Measurements from ENCODE around the gene MED15.
"Not testable (repeated sequence)": the region's sequence is repeated elsewhere in the genome, so short reads cannot be mapped to it uniquely, and the experiment has no call there.

MED15 gene

DNA sequence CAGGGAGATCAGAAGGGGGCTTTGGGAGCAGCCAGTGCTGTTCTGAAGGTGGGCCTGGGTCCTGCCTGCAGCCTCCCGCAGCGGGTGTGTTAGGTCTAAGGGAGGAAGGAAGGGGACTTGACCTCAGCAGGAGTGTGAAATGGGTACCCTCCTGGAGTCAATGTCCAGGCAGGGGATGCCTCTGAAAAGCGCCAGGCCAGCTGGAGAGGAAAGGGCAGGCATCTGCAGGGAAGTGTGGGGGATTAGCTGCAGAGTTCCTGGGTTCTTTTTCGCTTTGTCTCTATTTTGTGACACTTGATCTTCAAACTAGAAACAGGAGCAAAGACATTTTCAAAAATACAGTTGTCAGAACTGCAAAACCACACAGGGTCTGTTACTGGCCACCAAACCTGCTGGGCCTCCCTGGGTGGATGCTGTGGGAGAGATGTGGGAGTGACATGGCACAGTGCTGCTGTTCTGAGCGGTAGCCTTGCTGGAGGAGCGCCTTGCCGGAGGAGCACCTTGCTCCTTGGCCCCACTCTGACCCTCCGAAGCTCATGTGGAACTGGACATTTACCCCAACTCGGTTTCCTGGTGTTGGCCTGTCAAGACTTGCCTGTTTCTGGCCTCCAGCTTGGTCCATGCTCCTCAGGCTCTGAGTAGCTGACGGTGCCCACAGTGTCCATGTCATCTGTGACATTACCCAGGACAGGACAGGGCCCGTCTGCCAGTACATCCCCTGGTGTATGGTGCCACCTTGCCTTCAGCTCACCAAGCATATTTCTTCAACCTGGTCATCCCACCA, 25.9 kb downstream of the MED15 start:
- DNase-seq = no peak

GRCh38 chr22:20533879-20534265, 26.5 kb downstream of the MED15 start:
- no peak for DNase-seq

GRCh38 chr22:20536590-20537324, 29.3 kb downstream of the MED15 start:
- no peak for DNase-seq

DNA sequence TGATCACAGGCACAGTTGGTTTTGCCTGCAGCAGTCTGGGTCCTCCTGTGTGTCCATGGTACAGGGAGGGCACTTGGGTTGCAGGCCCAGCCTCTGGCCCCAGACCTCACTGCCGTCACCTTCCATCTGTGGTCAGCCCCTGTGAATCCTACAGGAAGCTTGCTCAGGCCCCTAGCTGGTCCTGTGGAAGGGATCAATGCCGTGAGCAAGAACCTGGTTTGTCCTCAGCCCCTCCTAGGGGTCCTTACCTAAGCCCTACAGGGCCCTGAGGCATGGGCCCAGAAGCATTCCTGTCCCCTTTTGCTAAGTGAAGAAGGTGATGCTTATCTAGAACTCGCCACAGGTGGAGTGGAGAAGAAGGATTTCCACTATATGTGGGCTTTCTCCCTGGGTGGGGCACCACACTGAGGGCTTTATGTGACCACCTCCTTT, 29.9 kb downstream of the MED15 start:
- no peak for DNase-seq

GRCh38 chr22:20537983-20538382, 30.6 kb downstream of the MED15 start:
- no peak for DNase-seq

DNA sequence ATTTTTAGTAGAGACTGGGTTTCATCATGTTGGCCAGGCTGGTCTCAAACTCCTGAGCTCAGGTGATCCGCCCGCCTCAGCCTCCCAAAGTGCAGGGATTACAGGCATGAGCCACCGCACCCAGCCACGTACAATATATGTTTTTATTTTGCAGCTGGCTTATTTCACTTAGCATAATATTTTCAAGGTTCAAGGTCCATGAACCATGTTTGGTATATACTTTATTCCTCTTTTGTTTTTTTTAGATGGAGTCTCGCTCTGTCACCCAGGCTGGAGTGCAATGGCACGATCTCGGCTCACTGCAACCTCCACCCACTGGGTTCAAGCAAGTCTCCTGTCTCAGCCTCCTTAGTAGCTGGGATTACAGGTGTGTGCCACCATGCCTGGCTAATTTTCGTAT, 31.5 kb downstream of the MED15 start:
- not testable (repeated sequence) for DNase-seq

GRCh38 chr22:20542055-20542454, 34.6 kb downstream of the MED15 start:
- DNase-seq = no peak

- DNase-seq = no peak
Observed at GRCh38 chr22:20542736-20543135, 35.3 kb downstream of the MED15 start.

GRCh38 chr22:20545318-20545634, 37.9 kb downstream of the MED15 start:
- DNase-seq = not testable (repeated sequence)

DNA sequence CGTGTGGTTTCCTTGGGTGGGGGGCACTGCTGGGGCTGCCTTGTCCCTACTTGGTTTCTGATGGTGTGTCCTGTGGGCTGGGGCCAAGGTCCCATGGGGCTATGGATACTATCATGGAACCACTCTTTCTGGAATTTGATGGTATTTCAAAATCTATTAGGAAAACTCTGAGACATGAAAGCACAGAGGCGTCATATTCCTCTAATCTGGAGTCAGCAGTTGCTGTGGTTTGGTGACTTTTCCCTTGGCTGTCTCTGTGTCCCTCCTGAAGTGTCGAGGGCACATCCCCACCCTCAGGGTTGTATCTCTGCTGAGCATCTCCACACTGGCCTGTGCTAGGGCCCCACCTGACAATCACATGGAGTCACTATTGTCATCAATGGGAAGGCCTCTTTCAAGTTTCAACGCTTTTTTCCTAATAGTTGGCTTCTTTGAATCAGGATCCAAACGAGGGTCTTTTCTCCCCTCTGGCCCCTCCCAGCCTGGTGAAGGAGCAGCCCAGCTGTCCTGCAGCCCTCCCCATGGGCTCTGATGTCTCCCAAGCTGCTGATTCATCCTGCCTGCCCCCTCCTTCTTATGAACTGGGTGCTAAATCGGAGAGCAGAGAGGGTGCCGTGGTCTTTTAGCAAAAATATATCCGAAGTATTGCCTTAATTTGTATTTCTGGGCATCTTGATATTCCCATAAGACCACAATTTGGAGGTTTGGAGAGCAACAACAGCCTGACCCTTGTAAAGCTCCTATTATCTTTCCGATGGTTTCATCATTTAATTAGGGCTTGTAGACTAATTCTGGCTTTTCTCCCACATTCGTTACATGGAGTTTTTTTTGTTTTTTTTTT, 38.5 kb downstream of the MED15 start:
- no peak for DNase-seq

- DNase-seq = no peak
Observed at GRCh38 chr22:20546541-20546950, 39.1 kb downstream of the MED15 start.

DNA sequence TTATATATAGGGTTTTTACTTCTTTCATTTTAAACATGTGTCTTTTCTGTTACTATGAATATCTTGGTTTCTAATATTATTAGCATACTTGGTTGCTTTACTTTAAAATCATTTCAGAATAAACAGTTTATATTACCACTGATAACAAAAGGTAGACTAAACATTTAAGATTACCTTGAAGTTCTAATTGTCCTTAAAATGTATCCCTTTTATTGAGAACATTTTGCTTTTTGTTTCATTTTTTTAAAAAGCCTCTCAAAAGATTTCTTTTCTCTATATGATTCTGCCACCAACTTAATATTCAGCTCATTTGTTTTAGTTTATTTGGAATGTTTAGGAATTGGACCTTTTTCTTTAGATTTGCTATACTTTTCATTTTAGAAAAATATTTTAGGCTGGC, 39.6 kb downstream of the MED15 start:
- DNase-seq = no peak

- DNase-seq = no peak
Observed at GRCh38 chr22:20548806-20549205, 41.4 kb downstream of the MED15 start.

DNA sequence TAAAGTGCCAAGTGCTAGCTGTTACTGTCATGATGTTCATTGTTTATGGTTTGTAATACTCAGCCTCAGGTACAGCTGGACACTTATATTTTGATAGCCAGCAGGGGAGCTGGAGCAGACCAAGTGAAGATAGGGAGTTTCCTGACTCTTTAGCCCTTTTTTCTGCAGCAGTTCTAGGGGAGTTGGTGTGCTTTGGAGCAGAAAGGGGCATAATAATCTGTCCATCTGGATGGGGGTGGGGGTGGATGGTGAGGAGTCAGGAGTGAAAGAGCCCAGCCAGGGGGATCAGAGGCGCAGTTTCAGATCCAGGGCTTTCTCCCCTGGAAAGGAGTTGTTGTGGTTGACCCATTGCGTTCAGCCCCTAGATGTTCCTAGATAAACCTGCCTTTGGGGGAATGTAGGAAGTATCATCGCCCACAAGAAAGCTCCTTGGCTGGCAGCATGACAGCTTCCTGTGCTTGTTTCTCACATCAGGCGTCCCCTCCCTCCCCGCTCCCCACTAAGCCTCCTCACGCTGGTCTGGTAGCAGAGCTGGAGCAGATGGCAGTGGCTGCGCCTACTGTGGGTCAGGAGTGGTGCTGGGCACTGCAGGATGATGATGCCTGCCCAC, 41.9 kb downstream of the MED15 start:
- DNase-seq = no peak

- DNase-seq = no peak
Observed at GRCh38 chr22:20550057-20550817, 42.8 kb downstream of the MED15 start.

DNA sequence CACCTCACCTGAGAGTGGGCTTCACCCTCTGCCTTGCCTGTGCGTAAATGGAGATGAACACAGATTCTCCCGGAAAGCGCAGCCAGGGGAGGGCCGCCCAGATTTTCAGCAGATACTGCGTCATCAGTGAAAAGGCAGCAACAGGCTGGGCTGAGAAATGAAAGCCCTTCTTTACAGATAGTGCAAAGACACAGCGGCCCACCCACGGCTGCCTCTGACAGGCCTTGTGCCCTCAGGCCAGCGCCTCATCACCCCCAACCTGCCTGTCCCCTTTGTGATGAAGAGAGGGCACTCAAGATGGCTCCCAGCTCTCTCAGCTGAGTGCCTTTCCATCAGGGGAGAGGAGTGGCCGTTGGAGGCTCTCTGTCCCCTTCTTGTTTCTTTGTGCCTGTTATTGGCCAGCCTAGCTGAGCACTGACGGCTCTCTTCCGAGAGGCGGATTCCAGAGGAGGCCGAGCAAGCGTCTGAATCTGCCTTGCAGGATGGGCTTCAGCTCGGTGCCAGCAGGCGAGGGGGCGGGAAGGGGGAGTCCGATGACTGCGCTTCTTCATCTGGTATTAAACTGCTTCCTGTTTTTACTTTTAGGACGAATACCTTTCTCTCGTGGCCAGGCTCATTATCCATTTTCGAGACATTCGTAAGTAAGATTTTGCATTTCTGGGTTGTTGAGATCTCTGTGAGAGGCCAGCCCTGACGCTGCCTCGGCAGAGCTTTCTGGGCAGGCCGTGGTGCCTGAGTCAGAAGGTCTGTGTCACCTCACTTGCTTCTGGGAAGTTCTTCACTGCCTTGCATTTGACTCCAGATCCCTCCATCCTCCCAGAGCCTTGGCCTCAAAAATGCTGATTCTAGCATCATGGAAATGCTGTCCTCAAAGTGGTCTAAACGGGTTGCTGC, 43.7 kb downstream of the MED15 start:
- no peak for DNase-seq

DNA sequence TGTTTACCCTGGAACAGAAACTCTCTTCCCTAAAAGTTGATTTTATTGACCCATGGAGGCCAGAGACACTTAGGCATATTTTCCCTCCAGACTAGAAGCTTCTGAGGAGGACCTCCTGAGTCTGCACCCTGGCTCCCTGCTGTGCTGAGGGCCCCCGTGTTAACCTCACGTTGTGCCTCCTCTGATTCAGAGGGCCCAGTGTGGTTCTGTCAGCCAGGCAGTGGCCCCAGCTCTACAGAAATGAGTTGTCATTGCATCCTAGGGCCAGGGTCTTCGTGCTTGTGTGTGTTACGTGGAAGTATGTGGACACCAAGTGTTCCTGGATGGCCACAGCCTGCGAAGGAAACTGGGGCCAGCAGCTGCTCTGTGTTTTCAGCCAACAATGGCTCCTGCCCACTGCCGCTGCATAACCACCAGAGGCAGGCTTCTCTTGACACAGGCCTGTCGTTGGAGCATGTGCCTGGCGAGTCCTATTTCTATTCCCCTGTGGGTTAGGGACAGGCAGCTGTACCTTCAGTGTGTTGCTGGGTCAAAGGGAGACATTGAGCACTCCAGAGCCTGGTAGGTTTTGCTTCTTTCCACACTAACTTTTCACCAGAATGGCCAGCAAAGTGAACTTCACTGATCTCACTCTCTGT, 44.5 kb downstream of the MED15 start:
- DNase-seq = no peak

DNA sequence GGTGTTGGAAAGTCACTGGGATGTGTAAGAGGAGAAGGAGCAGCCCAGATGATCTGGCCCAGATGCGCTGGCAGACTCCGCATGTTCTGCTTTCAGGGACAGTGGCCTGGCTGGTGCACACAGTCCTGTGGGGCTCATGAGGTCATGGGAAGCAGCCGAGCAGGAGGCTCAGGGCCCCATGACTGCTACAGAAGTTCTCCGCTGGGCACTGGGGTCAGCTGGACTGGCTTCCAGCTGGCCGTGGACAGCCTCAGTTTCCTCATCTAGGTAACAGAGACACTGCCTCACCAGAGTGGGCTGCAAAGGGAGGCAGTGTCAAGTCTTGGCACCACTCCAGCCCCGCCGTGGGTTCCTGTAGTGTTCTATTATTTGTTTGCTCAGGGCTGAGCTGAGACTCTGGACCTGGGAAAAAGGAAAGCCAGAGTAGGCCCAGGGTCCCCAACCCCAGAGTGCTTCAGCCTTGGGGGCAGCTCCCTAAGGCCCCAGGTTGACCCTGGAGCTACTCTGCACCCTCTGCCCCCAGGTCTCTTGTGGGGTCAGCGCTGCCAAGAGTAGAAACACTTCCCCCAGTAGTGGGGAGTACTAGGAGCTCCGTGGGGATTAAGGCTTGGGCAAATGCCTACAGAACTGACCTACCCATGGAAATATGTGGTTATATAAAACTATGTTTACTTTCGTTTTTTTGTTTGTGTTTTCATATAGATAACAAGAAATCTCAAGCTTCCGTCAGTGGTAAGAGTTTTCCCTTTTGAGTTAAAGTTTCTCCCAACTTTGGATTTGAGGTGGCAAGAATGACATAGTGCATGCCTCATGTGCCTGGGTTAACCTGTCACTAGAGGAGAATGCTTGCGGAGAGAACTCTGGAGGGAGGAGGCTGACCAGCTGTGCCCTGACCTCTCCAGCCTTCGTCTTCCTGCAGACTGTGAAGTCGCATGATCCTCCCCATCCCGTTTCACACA, 45.3 kb downstream of the MED15 start:
- DNase-seq = no peak

- DNase-seq = no peak
Observed at GRCh38 chr22:20553947-20554741, 46.7 kb downstream of the MED15 start.

All from islet precursor cell (in vitro differentiated cells).